K562 (cell line): ENCODE results near the gene RNU1-2. TPM values are rescaled to one million over a fixed set of nuclear protein-coding genes. Genes with fewer than 3 reads are reported as not detected.

Experiments
- BACH1 ChIP-seq: fragments of 200-800 bp; sonication (Bioruptor generic); IDR thresholded peaks from 2 replicates; pipeline ENCODE4 v1.6.1; 2016; ENCODE audit warnings: missing genetic modification characterization, missing compliant biosample characterization
- GABPA ChIP-seq: fragments of 200-800 bp; sonication (Bioruptor generic); conservative IDR thresholded peaks from 2 replicates; pipeline ENCODE4 v1.6.1; 2016; ENCODE audit warnings: low read depth, missing genetic modification characterization, missing compliant biosample characterization
- HLTF ChIP-seq: fragments of 450-650 bp; IDR thresholded peaks from 2 replicates; pipeline ENCODE4 v1.6.1; 2016
- KDM2B ChIP-seq: fragments of 250-450 bp; sonication (Bioruptor Pico); IDR thresholded peaks from 2 replicates; pipeline ENCODE4 v1.8.0; 2021; ENCODE audit warnings: mild to moderate bottlenecking, moderate library complexity
- MAFG ChIP-seq: fragments of 450-650 bp; conservative IDR thresholded peaks from 2 replicates; pipeline ENCODE4 v1.6.1; 2016; ENCODE audit warnings: missing genetic modification characterization, missing compliant biosample characterization
- MBD2 ChIP-seq: sonication (generic); IDR thresholded peaks from 2 replicates; pipeline ENCODE4 v1.6.1; 2016; ENCODE audit warnings: low read depth, borderline replicate concordance
- MCM2 ChIP-seq: fragments of 450-650 bp; IDR thresholded peaks from 2 replicates; pipeline ENCODE4 v1.6.1; 2017; ENCODE audit warnings: low read depth, mild to moderate bottlenecking
- PHF20 ChIP-seq: fragments of 450-650 bp; IDR thresholded peaks from 2 replicates; pipeline ENCODE4 v1.6.1; 2018; ENCODE audit not compliant: partially characterized antibody
- POLR2AphosphoS2 ChIP-seq: IDR thresholded peaks from 2 replicates; pipeline ENCODE4 v1.6.1; 2012; ENCODE audit warnings: low read length, improper control_type of control experiment
- RCOR1 ChIP-seq, 2 experiments: IDR thresholded peaks; 2 replicates each; pipeline ENCODE4 v1.6.1; 2012; ENCODE audit warnings: low read depth in 2 of 2, low read length in 2 of 2, borderline replicate concordance in 1 of 2, improper control_type of control experiment in 1 of 2
- RFX1 ChIP-seq: fragments of 450-650 bp; IDR thresholded peaks from 2 replicates; pipeline ENCODE4 v1.6.1; 2016; ENCODE audit warnings: mild to moderate bottlenecking, moderate library complexity
- RUNX1 ChIP-seq: sonication (generic); IDR thresholded peaks from 2 replicates; pipeline ENCODE4 v1.6.1; 2016; ENCODE audit warnings: antibody characterized with exemption, low read depth
- SETDB1 ChIP-seq: IDR thresholded peaks from one replicate; pipeline ENCODE4 v1.6.1; 2012; ENCODE audit warnings: low read length, control low read depth, inconsistent platforms
- SMAD1 ChIP-seq: fragments of 150-350 bp; IDR thresholded peaks from 2 replicates; pipeline ENCODE4 v1.6.1; 2014; ENCODE audit warnings: low read length, low read depth; ENCODE audit not compliant: partially characterized antibody
- ZFP36 ChIP-seq: fragments of 150-350 bp; IDR thresholded peaks from 2 replicates; pipeline ENCODE4 v1.6.1; 2018; ENCODE audit warnings: low read length, low read depth; ENCODE audit not compliant: partially characterized antibody
- ZMIZ1 ChIP-seq, 2 experiments: fragments of 150-350 bp in 1 of 2; IDR thresholded peaks; 2 replicates each; pipeline ENCODE4 v1.6.1; 2012 to 2016; ENCODE audit warnings: low read depth in 2 of 2, low read length in 2 of 2, mild to moderate bottlenecking in 1 of 2, moderate library complexity in 1 of 2
- ZNF23 ChIP-seq: fragments of 250-450 bp; sonication (Bioruptor Pico); IDR thresholded peaks from 2 replicates; pipeline ENCODE4 v1.4.0; 2020; ENCODE audit warnings: mild to moderate bottlenecking
- polyA plus RNA-seq, 8 experiments: library from polyadenylated mRNA; depleted of rRNA in 4 of 8; stranded (reverse) in 5 of 8; unstranded in 3 of 8; fragments of >200 nt; fragmentation: Nextera tagmentation in 2 of 8; fragmentation: Illumina TruSeq in 1 of 8; extraction: Ambion mirVana in 2 of 8; extraction: Trizol in 1 of 8; gene quantifications; 2 replicates each; pipeline versions ENCODE4 v1.2.1 to v1.2.3, GENCODE V29; 2011 to 2014; ENCODE audit warnings: inconsistent platforms in 1 of 8, missing spikeins in 1 of 8
- total RNA-seq, 7 experiments: library from RNA; depleted of rRNA in 6 of 7; stranded (reverse); fragments of >200 nt in 6 of 7; fragmentation: Illumina TruSeq in 2 of 7; extraction: Trizol in 2 of 7; gene quantifications; 2 replicates each; pipeline versions ENCODE4 v1.2.1 to v1.2.3, GENCODE V29; 2011 to 2021; ENCODE audit warnings: low replicate concordance in 1 of 7
- TF ChIP-seq, protein P1 (sequence below): fragments of 450-650 bp; formaldehyde crosslinking; IDR thresholded peaks from 2 replicates; pipeline ENCODE4 v1.4.0; 2022; ENCODE audit warnings: missing genetic modification characterization
- TF ChIP-seq, protein P2 (sequence below): IDR thresholded peaks from 2 replicates; pipeline ENCODE4 v1.6.1; 2011; ENCODE audit not compliant: insufficient read length; ENCODE audit errors: extremely low read depth
- TF ChIP-seq, protein P3 (sequence below): sonication (generic); formaldehyde crosslinking; IDR thresholded peaks from 2 replicates; pipeline ENCODE4 v1.8.0; 2022; ENCODE audit warnings: missing genetic modification reagents, mild to moderate bottlenecking, borderline replicate concordance
- TF ChIP-seq, protein P4 (sequence below): fragments of 450-650 bp; IDR thresholded peaks from 2 replicates; pipeline ENCODE4 v1.6.1; 2016

RNU1-2 gene
- total and polyA plus RNA-seq, 9 of the 15 experiments (the other 6 are each of a cell fraction or from before 2014, with no cell fraction given): under 0.01 to 32,823 (median 2,538) TPM; not detected in 4

DNA sequence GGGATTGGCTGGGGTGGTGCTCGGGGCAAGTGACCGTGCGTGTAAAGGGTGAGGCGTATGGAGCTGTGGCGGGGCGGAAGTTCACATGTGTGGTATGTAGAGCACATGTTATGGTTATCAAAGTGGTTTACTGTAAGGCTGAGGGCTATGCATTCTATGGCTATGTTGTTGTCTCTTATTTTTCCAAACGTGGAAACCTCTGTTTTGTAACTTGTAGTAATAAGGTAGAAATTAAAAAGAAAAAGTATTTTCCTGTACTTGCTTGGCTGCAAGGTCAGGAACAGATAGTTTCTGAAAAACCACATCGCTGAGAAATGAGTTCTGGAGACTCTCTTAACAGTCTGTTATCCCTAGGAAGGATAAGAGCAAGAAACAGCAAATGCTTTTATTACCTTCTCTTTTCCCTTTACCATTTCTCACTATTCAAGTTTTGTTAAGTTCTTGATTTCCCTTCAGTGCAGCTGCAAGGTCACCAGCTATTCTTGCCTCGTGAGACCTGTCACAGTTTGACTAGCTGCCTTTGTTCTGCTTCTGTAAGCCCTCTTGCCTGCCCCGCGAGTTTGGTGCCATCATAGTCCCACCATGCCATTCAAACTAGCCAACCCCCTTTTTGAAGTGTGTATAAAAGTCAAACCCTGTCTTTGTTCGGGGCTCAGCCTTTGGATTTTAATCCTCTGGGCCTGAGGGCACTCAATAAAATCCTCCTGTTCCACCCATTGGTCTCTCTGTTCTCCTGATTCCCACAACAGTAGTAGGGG, 9.5 kb downstream of the RNU1-2 start (continued):
- TF ChIP-seq, protein P1, sequence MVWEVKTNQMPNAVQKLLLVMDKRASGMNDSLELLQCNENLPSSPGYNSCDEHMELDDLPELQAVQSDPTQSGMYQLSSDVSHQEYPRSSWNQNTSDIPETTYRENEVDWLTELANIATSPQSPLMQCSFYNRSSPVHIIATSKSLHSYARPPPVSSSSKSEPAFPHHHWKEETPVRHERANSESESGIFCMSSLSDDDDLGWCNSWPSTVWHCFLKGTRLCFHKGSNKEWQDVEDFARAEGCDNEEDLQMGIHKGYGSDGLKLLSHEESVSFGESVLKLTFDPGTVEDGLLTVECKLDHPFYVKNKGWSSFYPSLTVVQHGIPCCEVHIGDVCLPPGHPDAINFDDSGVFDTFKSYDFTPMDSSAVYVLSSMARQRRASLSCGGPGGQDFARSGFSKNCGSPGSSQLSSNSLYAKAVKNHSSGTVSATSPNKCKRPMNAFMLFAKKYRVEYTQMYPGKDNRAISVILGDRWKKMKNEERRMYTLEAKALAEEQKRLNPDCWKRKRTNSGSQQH: peak; percentile 100
- TF ChIP-seq ZMIZ1 (IDR thresholded peaks at IDR 0.05; ENCODE audit: low read depth in 2 of 2, low read length in 2 of 2) (peak in 1 of 2 experiments; percentile 100; a peak in 2 of 4 replicates), RCOR1 (IDR thresholded peaks at IDR 0.05; ENCODE audit: borderline replicate concordance in 1 of 2, low read depth in 2 of 2, low read length in 2 of 2) (peak in 1 of 2 experiments; percentile 82; a peak in 2 of 4 replicates), HLTF (peak; percentile 98), ZFP36 (peak; percentile 36), RUNX1 (peak; percentile 99), MBD2 (peak; percentile 93), GABPA (tag) (peak; percentile 17), MAFG (tag) (no peak), PHF20 (peak; percentile 8), KDM2B (CRISPR knock-in tag) (no peak), SMAD1 (peak; percentile 100), POLR2AphosphoS2 (peak; percentile 100), SETDB1 (no peak), RFX1 (peak; percentile 50), MCM2 (no peak), ZNF23 (CRISPR knock-in tag) (peak; percentile 97), BACH1 (tag) (peak; percentile 61; the same call in 1 of the 2 replicates)
- TF ChIP-seq, protein P2, sequence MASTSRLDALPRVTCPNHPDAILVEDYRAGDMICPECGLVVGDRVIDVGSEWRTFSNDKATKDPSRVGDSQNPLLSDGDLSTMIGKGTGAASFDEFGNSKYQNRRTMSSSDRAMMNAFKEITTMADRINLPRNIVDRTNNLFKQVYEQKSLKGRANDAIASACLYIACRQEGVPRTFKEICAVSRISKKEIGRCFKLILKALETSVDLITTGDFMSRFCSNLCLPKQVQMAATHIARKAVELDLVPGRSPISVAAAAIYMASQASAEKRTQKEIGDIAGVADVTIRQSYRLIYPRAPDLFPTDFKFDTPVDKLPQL: peak; percentile 97
- TF ChIP-seq, protein P3, sequence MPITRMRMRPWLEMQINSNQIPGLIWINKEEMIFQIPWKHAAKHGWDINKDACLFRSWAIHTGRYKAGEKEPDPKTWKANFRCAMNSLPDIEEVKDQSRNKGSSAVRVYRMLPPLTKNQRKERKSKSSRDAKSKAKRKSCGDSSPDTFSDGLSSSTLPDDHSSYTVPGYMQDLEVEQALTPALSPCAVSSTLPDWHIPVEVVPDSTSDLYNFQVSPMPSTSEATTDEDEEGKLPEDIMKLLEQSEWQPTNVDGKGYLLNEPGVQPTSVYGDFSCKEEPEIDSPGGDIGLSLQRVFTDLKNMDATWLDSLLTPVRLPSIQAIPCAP (CRISPR knock-in tag): peak; percentile 77; the same call in 1 of the 2 replicates
- TF ChIP-seq, protein P4, sequence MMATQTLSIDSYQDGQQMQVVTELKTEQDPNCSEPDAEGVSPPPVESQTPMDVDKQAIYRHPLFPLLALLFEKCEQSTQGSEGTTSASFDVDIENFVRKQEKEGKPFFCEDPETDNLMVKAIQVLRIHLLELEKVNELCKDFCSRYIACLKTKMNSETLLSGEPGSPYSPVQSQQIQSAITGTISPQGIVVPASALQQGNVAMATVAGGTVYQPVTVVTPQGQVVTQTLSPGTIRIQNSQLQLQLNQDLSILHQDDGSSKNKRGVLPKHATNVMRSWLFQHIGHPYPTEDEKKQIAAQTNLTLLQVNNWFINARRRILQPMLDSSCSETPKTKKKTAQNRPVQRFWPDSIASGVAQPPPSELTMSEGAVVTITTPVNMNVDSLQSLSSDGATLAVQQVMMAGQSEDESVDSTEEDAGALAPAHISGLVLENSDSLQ: peak; percentile 29; the same call in 1 of the 2 replicates
